Measurements from ENCODE around the gene PRKG2. TPM values are rescaled to one million over a fixed set of nuclear protein-coding genes. Genes with fewer than 3 reads are reported as not detected.

PRKG2 gene
- total RNA-seq, 1 experiment from 2014 or later, result 1.9 TPM

- Histone ChIP-seq H3K4me1 (ENCODE audit: insufficient read depth, low read length) (no peaks in the 10 kb centered on the region), H3K79me1 (ENCODE audit: insufficient read depth, low read depth, low read length, poor library complexity, severe bottlenecking) (no peaks in the 10 kb centered on the region), H3K23ac (ENCODE audit: insufficient read length, low read depth, low read length) (no peak overlapping the region), H3K18ac (ENCODE audit: insufficient read length, low read depth, low read length) (no peak overlapping the region), H3K27me3 (ENCODE audit: insufficient read depth, low read length) (peaks cover 7% of the 10 kb centered on the region; the same call in 1 of the 2 replicates), H3K79me2 (ENCODE audit: insufficient read depth, low read length) (no peaks in the 10 kb centered on the region), H3K4ac (ENCODE audit: low read depth, low read length) (no peak overlapping the region), H3K4me2 (ENCODE audit: insufficient read depth, insufficient read length, low read length) (no peak overlapping the region), H3K9me3 (ENCODE audit: control insufficient read depth, low read depth, low read length) (no peaks in the 10 kb centered on the region), H2AFZ (ENCODE audit: low read length) (no peak overlapping the region), H3K14ac (ENCODE audit: insufficient read depth, low read length) (no peak overlapping the region), H3K23me2 (ENCODE audit: insufficient read length, low read depth, low read length, poor library complexity, severe bottlenecking) (no peaks in the 10 kb centered on the region), H2BK20ac (ENCODE audit: low read depth, low read length, poor library complexity, severe bottlenecking) (no peak overlapping the region), H2BK5ac (ENCODE audit: insufficient read length, low read length) (no peak overlapping the region), H3K27ac (ENCODE audit: insufficient read length, low read depth, low read length) (no peak overlapping the region), H4K5ac (ENCODE audit: insufficient read length, low read depth, low read length) (no peak overlapping the region), H3T11ph (ENCODE audit: low read length) (no peak overlapping the region), H3K9ac (ENCODE audit: extremely low read depth, insufficient read length, low read length) (no peak overlapping the region), H2AK5ac (ENCODE audit: insufficient read length, low read length) (no peak overlapping the region), H3K56ac (ENCODE audit: insufficient read length, low read depth, low read length) (no peak overlapping the region), H2BK15ac (ENCODE audit: low read depth, low read length) (no peak overlapping the region), H4K20me1 (ENCODE audit: control insufficient read depth, insufficient read depth, insufficient read length) (no peaks in the 10 kb centered on the region), H4K8ac (replicated peaks; ENCODE audit: insufficient read length, low read depth, low read length) (no peak overlapping the region), H4K91ac (ENCODE audit: insufficient read length, low read depth, low read length) (no peak overlapping the region), H2BK12ac (ENCODE audit: insufficient read length, low read depth, low read length) (no peak overlapping the region), H2BK120ac (ENCODE audit: low read depth, low read length, poor library complexity, severe bottlenecking) (no peak overlapping the region)
- H3K4me1 Mint-ChIP-seq, result peaks cover 6 to 10% of the 10 kb centered on the region in 2 experiments
- H3K9me3 Mint-ChIP-seq, result peaks cover 0 to 2% of the 10 kb centered on the region in 2 experiments; a peak in 2 of 5 replicates
- H3K27me3 Mint-ChIP-seq (ENCODE audit: low read depth), result peaks cover 36% of the 10 kb centered on the region
- H3K27ac Mint-ChIP-seq, result no peak overlapping the region
- no peak for TF ChIP-seq CTCF (conservative IDR thresholded peaks at IDR 0.05)
- H3K4me3 Mint-ChIP-seq, result no peak overlapping the region
- H3K36me3 Mint-ChIP-seq (ENCODE audit: insufficient read depth in 1 of 3, low read depth in 3 of 3), result peaks cover 0 to 2% (median 0%) of the 10 kb centered on the region in 3 experiments; a peak in 1 of 7 replicates
- WGBS (ENCODE audit: extremely low coverage, insufficient read length, low lambda C conversion rate), result no CpG with 5 or more reads among the region's 1 CpG
- no peak for DNase-seq
Observed at GRCh38 chr4:81220271-81220670, 5.2 kb upstream of the PRKG2 start.

Measured in H9 (cell line).